Measurements from ENCODE around the gene MIOX.
A peak's percentile ranks its signal among the peaks of the same experiment; 100 is the strongest.

Gene MIOX

DNA sequence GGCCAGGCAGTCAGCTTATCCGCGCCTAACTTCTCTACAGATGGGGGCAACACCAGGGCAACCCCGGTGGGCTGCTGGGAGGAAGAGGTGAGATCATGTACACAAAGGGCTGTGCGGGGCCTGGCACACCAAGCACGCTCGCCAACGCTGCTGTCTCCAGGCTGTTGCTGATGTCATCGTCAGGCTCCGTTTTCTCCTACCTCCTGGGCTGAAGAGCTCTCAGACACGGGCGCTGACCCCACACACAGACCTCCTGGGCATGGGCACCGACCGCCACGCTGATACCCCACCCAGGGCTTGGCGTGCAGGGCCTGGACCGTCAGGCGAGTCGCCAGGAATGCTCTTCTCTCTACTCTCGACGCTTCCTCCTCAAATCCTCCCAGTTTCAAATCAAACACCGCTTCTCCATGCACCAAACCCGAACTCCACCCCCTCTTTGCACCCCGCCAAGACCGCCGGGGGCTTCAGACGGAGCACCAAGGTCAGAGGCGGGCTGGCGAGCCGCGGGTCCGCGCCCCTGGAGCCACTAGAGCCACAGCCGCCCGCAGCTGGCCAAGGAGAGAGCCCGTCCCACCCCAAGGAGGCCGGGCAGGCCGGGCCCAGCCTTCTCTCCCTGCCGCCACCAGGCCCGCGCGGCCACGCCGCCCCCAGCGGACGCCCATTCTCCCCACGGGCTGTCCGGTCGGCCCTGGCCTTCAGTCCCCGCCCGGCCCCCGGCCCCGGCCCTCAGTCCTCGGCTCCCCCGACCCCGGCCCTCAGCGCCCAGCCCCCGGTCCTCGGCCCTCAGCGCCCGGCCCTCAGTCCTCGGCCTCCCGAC, 12.6 kb upstream of the MIOX start:
- no peak for DNase-seq (ENCODE audit: low read depth)

DNA sequence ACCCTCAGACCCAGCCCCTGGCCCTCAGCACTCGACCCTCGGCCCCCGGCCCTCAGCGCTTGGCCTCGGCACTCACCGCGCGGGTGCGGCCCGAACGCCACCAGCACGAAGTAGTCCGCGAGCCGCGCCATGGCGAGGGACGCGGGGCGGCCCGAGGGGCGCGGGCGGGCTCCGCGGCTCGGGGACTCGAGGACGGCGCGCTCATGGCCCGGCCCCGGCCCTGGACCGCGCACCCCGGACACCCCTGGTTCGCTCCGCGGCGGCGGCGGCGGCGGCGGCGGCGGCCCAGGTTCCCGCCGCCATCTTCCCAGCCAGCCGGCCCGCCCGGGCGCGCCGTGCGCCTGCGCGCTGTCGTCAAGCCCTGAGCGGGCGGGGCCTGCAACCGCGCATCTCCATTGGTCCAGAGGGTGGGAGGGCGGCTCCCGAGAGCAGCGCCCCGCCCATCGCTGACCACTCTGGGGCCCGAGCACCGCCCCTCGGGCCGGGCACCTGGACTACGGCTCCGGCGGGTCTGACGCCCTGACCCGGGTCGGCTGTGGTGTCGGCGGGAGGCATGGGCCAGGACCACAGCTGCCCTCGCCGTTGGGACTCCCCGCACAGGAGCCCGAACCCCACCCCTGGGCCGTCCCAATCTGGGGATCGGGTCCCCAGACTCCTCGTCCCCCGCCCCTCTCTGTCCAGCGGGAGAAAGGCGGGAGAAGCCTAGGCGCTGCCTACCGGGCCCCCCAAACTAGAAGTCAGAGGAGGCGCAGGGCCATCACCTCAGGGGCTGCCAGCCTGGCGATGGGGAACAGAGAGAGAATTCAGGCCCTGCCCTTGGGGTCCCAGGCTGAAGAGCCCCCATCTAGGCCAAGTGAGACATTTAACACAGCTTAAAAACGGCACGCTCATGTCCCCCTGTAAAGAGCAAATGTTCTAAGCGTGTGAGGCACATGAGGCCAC, 11.7 kb upstream of the MIOX start, which contains the start of gene SBF1:
Gene SBF1, minus strand, starts transcription at position 326 of the 942 bp plus-strand sequence. Its CDS starts 195 bp downstream, at position 131.
- peak; percentile 38 for DNase-seq (ENCODE audit: low read depth)

DNA sequence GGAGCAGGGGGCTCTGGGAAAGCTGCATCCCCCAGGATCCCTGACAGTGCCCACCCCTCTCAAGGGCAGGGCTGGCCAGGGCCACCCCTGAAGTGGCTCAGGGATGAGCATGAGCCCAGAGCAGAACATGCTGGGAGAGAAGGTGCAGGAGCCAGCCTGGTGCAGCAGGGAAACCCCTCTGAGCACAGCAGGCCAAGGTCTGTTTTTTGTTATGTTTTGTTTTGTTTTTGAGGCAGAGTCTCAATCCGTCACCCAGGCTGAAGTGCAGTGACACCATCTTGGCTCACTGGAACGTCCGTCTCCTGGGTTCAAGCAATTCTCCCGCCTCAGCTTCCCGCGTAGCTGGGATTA, 11.0 kb upstream of the MIOX start:
- DNase-seq (ENCODE audit: low read depth): no peak

DNA sequence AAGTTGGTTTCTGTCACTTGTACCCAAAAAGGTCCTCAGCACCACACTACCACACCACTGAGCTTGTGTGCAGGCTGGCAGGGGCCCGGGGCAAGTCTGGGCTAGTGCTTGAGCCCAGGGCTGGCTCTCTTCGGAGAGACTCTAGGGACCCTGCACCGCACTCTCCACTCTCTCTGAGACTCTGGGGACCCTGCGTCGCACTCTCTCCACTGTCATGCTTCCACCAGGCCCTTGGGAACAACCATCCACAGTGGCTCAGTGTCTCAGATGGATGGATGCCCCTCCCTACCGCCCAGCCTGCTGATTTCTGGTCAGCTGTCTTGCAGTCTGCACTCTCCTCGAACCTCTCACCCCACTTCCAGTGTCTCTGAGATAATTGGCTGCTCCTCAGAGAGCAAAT, 9.8 kb upstream of the MIOX start:
- no peak for DNase-seq (ENCODE audit: low read depth)

DNA sequence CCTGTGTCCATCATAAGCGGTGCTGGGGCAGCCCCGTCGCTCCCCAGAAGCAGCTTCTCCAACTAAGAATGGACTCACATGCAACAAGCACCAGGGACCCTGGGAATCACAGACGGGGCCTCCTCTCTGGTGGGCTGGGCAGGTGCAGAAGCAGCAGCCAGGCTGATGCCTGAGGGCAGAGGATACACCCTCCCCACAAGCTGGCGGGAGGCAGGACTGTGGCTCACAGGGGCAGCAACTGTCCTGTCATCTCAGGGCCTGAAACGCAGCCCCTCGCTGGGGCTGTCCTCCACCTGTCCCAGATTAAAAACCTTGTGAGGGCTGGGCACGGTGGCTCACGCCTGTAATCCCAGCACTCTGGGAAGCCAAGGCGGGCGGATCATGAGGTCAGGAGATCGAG, 8.7 kb upstream of the MIOX start:
- no peak for DNase-seq (ENCODE audit: low read depth)

DNA sequence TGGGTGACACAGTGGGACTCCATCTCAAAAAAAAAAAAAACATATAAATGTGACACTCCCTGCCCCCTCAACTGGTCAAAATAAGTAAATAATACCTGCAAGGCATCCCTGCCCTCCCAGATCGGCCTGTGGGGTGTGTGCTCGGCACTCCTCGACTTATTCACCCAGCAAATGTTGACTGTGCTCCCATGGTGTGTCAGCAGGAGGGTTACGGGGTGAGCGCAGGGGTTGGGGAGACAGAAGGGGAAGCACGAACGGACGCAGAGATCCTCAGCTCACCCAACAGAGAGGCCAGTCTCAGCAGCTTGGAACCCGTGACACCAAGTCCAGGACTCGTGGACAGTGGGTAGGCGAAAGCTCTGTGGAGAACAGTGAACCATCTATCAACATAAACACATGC, 6.9 kb upstream of the MIOX start:
- no peak for DNase-seq (ENCODE audit: low read depth)

DNA sequence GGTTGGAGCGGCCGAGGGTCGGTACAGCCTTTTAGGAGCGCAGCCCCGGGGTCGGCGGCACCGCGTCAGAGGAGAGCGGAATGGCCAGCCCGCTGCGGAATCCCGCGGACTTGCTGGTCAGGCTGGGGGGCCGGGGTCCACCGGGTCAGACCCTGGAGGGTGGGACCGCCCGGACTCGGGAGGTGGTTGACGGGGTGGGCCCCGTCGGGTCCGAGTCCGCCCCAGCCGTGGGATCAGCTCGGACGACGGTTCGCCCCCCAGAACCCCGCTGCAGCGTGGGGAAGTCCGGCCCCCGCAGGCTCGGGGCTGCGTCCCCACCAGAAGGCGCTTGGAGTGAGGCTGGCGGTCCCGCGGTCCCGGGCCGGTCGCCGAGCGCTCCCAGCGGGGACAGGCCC, 5.6 kb upstream of the MIOX start:
- DNase-seq (ENCODE audit: low read depth): no peak

DNA sequence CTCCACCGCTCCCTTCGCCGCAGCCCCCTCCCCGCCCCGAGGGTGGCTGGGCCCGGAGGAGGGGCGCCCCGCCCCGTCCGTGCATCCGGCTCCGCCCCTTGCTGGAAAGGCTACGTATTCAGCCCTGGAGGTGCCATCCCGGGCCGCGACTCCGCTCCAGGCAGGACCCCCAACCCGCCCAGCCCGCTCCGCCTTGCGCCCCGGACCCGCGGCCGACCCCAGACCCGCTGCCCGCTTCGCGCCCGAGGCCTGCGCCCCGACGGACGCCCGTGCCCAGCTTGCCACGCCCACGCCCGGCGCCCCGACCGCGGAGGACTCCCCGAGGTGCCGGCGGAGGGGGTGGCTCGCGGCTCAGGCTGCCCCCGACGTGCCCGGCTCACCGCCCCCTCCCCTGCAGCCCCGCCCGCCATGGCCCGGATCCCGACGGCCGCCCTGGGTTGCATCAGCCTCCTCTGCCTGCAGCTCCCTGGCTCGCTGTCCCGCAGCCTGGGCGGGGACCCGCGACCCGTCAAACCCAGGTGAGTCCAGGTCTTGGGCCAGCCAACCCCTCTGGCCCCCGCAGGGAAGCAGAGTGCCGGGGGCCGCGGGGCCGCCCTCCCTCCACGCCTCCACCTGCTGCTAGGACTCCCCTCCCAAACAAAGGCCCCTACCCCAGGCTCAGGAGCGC, 5.1 kb upstream of the MIOX start, which contains the start of gene ADM2:
Gene ADM2, plus strand, starts transcription at position 104 of the 667 bp plus-strand sequence. Its CDS starts 305 bp downstream, at position 409.
- DNase-seq (ENCODE audit: low read depth): no peak

DNA sequence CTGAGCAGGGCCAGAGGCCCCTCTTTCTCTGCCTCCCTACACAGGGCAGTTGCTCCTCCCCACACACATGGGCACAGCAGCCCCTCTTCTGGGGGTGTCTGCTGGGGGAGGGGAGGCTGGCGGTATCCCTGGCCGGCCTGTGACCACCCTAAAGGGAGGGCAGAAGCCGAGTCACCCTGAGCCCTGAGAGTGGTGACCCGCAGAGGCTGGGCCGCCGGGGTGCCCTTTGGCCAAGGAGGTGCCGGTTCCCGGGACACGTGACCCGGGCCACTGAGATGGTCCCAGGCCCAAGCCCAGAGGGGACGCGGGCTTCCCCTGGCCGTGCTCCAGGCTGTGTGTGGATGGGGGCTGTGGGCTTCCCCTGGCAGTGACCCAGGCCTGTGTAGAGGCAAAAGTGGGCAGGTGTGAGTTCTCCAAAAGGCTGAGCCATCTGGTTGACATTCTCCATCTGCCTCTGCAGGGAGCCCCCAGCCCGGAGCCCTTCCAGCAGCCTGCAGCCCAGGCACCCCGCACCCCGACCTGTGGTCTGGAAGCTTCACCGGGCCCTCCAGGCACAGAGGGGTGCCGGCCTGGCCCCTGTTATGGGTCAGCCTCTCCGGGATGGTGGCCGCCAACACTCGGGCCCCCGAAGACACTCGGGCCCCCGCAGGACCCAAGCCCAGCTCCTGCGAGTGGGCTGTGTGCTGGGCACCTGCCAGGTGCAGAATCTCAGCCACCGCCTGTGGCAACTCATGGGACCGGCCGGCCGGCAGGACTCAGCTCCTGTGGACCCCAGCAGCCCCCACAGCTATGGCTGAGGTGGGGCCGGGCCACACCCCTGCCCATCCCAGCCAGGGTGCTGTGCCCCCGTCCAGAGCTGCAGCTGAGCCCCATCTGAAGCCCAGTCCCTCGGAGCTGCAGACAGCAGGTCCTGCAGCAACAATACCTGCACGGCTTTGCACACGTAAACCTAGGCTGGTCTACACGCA, 4.3 kb upstream of the MIOX start:
- no peak for DNase-seq (ENCODE audit: low read depth)

DNA sequence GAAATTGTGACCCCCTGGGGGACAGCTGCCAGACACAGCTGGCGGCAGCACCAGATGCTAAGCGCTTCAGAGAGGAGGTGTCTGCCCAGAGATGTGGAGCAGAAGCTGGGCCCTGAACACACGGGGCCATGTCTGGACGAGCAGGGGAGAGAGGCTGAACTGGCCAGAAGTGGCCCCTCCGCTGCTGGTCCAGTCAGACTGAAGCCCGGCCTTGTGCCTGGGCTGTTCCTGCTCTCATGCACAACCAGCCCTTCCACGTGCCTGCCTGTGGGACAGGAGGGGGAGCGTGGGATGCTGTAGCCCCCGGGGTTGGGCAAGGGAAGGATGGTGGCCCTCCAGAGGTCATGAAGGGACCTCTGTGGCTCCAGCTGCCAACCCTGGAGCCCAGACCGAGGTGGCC, 3.6 kb upstream of the MIOX start:
- no peak for DNase-seq (ENCODE audit: low read depth)

DNA sequence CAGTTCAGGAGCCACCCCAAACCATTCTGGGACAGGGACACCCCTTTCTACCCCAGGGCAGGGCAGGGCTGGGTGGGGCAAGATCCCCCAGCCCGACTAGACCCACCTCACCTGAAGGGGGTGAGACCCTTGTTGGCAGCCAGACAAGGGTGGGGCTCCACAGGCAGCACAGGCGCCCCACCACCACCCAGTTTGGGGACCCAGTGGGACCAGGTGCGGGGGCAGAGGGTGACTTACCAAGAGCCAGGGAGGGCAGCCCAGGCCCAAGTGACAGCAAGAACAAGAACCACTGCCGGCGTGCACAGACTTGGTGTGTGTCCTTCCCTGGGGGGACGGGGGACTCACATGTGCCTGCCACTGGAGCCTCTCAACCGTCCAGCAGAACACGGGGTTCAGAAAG, 3.1 kb upstream of the MIOX start:
- DNase-seq (ENCODE audit: low read depth): no peak

DNA sequence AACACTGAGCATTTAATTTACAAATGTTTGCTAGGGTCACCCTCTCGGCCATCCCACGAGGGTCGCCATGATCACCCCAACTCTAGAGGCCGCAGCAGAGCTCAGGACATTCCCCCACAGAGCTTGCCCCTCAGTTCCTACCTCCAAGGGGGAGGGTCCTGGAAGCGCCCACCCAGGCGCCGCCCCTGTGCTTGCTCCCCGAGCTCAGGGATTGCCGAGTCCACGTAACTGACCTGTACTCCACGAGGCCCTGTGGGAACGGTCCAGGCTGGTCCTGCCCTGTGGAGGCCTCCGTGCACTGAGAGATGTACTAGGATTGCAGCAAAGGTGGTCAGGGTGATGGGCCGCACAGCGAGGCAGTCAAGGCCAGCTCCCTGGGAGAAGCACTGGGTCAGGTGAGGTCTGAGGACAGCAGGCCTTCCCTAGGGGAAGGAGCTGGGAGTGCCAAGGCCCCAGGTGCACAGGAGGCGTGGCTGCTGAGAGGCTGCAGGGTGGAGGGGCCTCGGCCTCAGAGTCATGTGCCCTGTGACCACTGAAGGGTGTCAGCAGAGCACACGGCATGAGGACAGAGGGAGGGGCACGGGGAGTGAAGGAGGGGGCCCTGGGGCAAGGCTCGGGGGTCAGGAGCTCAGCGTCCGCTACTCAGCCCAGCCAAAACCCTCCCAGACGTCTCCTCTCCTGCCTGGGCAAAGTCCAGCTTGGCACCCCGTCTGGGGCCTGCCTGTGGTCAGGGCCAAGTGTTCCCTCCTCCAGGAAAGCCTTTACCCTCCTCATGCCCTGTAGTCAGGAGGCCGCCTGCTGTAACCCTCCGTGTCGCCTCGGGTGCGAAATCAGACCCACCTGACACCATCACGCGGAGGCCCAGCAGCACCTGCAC, 2.4 kb upstream of the MIOX start:
- no peak for DNase-seq (ENCODE audit: low read depth)

DNA sequence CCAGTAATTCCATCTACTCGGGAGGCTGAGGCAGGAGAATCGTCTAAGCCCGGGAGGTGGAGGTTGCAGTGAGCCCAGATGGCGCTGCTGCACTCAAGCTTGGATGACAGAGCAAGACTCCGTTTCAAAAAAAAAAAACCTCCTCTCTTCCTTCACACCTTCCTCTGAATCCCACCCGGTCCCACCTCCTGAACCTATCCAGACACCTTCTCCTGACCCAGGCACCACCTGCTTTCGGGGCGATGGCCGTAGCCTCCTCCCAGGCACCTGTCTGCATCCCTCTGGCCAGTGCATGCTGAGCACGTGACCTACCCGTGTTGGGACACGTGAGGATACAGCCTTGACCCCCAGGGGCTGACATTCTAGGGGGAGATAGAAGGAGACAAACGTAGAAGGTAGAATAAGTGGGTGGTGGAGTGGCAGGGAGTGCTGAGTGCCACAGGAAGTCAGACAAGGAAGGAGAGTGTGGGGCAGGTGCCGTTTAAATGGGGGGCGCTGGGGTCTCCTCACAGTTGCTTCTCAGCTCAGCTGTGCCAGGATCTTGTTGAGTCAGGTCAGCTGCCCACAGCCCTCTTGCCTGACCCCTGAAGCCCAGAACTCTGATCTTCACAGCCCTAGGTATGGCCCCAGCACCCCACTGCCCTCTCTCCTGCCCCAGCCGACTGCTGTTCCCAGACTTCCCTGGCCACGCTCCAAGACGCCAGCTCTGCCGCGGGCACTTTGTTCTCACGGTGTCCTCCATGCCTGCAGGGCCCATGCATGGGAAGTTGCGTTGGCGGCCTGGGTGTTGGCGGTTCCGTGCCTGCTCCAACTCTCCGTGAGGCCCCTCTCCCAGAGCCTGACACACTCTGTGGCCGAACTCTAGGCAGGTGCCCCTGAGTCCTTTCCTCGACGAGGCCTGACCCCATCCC, 1.2 kb upstream of the MIOX start:
- DNase-seq (ENCODE audit: low read depth): no peak

DNA sequence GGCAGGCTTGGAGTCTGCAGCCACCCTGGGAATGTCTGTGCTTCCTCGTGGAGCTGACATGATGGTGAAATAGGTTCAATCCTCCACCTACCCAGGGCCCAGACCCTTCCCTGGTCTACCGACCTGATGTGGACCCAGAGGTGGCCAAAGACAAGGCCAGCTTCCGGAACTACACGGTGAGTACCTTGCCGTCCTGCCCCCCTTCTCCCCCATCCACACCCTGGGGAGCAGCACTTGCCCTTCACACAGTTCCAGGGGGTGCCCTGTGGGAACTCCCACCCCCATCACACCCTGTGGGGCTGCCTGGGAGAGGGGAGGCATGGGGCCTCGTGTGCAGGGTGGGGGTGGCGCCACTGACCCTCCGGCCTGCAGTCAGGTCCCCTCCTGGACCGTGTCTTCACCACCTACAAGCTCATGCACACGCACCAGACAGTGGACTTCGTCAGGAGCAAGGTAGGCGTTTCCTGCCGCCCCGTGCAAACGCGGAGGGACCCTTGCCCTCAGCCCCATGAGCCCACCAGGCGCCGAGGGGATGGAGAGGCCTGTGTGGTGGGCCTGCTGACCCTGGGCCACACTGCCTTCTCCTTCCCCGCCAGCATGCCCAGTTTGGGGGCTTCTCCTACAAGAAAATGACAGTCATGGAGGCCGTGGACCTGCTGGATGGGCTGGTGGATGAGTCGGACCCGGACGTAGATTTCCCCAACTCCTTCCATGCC, 789 bp downstream of the MIOX start:
- DNase-seq (ENCODE audit: low read depth): no peak

DNA sequence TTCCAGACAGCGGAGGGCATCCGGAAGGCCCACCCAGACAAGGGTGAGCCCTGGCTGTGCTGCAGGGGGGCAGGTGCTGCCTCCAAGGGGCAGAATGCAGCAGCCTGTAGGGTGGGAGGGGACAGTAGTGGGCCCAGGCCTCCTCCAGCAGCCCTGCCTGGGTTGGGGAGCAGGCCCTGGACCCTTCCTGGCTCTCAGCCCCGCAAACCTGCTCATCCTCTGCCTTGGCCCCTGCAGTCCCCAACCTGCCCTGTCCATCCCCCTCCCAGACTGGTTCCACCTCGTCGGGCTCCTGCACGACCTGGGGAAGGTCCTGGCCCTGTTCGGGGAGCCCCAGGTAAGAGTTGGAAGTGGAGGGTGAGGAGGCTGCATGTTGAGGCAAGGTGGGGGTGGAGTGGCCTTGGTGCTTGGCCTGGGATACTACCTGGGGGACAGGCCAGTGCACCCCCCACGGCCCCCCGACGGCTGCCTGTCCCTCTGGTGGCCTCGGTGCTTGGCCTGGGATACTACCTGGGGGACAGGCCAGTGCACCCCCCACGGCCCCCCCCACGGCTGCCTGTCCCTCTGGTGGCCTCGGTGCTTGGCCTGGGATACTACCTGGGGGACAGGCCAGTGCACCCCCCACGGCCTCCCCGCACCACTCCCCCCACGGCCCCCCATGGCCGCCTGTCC, 1.5 kb downstream of the MIOX start:
- DNase-seq (ENCODE audit: low read depth): no peak

DNA sequence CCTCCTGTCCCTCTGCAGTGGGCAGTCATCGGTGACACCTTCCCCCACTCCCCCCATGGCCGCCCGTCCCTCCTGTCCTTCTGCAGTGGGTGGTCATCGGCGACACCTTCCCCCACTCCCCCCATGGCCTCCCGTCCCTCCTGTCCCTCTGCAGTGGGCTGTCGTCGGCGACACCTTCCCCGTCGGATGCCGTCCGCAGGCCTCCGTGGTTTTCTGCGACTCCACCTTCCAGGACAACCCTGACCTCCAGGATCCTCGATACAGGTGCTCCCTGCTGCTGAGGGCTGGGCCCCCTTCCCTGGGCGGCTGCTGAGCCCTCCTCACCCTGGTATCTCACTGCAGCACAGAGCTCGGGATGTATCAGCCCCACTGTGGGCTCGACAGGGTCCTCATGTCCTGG, 2.2 kb downstream of the MIOX start:
- no peak for DNase-seq (ENCODE audit: low read depth)

DNA sequence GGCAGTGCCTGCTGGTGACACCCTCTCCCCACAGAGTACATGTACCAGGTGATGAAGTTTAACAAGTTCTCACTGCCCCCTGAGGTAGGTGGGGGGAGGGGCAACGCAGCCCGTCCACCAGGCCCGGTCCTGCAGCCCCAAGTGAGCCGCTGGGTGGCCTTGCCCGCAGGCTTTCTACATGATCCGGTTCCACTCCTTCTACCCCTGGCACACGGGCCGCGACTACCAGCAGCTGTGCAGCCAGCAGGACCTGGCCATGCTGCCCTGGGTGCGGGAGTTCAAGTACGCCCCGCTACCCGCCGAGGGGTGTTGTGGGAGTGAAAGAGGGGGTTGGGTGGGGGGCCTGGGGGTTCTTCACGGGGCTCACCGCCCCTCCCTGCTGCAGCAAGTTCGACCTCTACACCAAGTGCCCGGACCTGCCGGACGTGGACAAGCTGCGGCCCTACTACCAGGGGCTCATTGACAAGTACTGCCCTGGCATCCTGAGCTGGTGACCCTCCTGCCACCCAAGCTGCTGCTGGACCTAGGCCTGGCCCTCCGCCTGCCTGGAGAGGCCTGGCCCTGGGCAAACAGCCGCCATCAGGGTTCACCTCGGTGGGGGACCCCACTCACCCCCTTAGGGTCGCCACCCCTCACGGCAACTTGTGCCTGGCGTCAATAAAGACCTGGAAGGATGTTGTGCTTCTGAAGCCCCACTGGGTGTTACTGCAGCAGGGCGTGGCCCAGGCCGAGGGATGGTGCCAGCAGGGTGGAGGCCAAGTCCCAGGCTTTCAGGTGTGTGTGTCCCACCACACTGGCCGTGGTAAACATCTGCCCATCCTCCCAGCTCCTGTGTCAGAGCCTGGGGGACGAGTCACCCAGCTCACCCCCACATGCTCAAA, 2.9 kb downstream of the MIOX start:
- DNase-seq (ENCODE audit: low read depth): no peak
